Measurements from ENCODE around the gene SPNS3.

The SPNS3 gene

DNA sequence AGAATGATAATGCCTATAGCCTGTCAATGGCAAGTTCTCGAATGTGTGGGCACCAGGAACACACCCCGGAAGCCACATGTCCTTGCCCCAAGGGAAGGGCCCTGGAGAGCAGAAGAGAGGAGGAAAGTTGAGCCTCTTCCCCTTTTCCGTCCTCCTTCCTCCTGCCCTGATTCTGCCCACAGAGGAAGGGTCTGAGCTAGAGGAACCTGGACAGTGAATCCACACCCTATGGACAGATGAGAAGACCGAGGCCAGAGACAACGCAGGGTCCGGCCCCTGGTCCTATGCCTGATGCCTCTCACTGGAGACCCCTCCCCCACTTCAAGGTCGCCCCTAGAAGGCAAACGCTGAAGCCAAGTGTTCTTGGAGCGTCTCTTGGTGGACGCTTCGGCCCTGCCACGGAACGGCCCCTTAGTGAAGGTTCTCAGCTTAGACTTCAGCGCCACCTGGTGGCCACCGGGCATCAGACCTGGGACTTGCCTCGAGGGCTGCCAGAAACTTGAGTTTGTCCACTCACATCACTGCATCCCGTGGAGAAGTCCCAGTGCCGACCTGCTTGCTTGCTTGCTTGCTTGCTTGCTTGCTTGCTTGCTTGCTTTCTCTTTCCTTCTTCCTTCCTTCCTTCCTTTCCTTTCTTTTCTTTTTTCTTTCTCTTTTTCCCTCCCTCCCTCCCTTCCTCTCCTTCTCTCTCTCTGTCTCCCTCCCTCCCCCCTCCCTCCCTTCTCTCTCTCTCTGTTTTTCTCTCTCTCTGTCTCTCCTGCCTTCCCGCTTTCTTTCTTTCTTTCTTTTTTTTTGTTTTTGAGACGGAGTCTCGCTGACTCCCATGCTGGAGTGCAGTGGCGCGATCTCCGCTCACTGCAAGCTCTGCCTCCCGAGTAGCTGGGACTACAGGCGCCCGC is 20.6 kb upstream of the SPNS3 start:
- H3K27me3 Mint-ChIP-seq: no peaks in the 10 kb centered on the region
- peaks cover 4% of the 10 kb centered on the region for H3K4me1 Mint-ChIP-seq
- DNase-seq (peak; percentile 95), ATAC-seq (peak; percentile 98)
- H3K27ac Mint-ChIP-seq: no peak overlapping the region
- no peaks in the 10 kb centered on the region for H3K36me3 Mint-ChIP-seq (ENCODE audit: low read depth)
- H3K4me3 Mint-ChIP-seq: peak overlapping the region; percentile 49
- no peaks in the 10 kb centered on the region for H3K9me3 Mint-ChIP-seq

DNA sequence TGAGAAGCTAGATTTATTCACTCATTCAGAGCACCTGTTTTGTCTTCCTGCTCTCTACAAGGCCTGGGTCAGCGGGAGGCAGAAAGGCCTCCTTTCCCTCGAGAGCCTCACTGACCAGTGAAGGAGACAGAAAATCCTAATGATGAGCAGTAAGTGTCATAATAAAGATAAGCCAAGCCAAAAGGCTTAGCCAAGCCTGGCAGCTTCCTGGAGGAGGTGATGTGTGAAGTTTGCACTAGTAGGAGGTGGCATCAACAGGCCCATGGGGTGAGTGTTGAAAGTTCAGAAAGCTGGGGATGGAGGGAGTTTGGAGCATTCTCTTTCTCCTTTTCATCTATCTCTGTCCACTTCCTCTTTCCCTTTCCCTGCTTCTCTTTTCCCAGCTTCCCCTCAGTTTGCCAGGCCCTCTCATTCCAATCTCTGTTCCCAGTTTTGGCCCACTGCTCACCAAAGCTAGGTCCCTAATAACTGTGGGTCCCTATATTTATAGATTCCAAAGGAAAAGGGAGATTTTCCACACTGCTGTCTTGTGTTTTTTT is 16.5 kb upstream of the SPNS3 start:
- H3K4me3 Mint-ChIP-seq: no peak overlapping the region
- peaks cover 7% of the 10 kb centered on the region for H3K4me1 Mint-ChIP-seq

DNA sequence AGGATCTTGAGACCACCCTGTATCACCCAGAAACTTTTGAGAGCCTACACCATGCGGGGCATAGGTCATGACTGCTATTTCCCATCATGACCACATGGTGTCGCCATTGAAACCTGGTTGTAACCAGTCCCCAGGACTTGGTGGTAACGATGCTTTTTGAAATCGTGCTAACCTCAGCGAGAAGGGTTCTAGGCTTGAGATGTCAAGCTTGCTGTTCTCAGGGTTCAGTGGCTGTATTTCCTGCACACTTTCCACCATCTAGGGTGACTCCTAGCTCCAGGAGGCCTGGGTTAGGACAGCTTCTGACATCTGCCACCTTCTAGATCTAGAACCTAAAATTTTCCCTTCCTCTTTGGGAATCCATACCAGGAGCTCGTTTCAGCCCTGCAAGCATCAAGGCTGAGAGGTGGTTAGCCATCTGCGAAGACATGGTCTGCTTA is 13.0 kb upstream of the SPNS3 start:
- H3K4me3 Mint-ChIP-seq: no peak overlapping the region
- ATAC-seq (peak; percentile 94), DNase-seq (peak; percentile 55)
- no peaks in the 10 kb centered on the region for H3K36me3 Mint-ChIP-seq (ENCODE audit: low read depth)
- no peaks in the 10 kb centered on the region for H3K9me3 Mint-ChIP-seq
- H3K4me1 Mint-ChIP-seq: peaks cover 3% of the 10 kb centered on the region
- no peak overlapping the region for H3K27ac Mint-ChIP-seq
- peaks cover 1% of the 10 kb centered on the region for H3K27me3 Mint-ChIP-seq

More for the DNA sequence above, 16.5 kb upstream of the SPNS3 start:
- DNase-seq (no peak), ATAC-seq (no peak)
- no peak overlapping the region for H3K27ac Mint-ChIP-seq
- peaks cover 1% of the 10 kb centered on the region for H3K27me3 Mint-ChIP-seq
- no peaks in the 10 kb centered on the region for H3K36me3 Mint-ChIP-seq (ENCODE audit: low read depth)
- no peaks in the 10 kb centered on the region for H3K9me3 Mint-ChIP-seq

DNA sequence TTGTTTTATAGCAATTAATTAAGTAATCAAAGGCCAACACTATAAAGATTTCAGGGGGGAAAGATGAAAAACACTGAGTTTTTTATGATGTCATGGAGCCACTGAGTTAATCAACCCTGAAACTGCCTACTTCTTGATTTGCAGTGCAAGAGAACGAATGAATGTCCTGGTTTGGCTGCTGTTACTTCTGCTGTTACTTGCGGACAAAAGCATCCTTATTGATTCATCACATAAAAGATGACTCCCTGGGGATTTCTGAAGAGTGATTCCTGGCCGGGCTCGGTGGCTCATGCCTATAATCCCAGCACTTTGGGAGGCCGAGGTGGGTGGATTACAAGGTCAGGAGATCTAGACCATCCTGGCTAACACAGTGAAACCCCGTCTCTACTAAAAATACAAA is 10.9 kb upstream of the SPNS3 start:
- ATAC-seq: no peak
- H3K36me3 Mint-ChIP-seq (ENCODE audit: low read depth): no peaks in the 10 kb centered on the region
- no peak overlapping the region for H3K27ac Mint-ChIP-seq
- peaks cover 3% of the 10 kb centered on the region for H3K4me1 Mint-ChIP-seq
- no peak for DNase-seq
- no peaks in the 10 kb centered on the region for H3K9me3 Mint-ChIP-seq
- H3K4me3 Mint-ChIP-seq: no peak overlapping the region
- peaks cover 1% of the 10 kb centered on the region for H3K27me3 Mint-ChIP-seq

DNA sequence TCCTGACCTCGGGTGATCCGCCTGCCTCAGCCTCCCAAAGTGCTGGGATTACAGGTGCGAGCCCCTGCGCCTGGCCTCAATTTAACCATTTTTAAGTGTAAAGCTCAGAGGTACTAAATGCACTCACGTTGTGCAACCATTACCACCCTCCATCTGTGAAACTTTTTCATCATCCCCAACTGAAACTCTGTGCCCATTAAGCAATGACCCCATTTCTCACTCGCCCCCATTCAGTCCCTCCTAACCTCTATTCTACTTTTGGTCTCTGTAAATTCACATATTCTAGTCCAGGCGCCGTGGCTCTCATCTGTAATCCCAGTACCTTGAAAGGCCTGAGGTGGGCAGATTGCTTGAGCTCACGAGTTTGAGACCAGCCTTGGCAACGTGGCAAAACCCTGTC is 8.3 kb upstream of the SPNS3 start:
- Mint-ChIP-seq H3K27me3 (peaks cover 1% of the 10 kb centered on the region), H3K4me3 (no peak overlapping the region), H3K9me3 (no peaks in the 10 kb centered on the region), H3K36me3 (ENCODE audit: low read depth) (no peaks in the 10 kb centered on the region), H3K4me1 (peaks cover 3% of the 10 kb centered on the region), H3K27ac (no peak overlapping the region)
- DNase-seq (no peak), ATAC-seq (no peak)

DNA sequence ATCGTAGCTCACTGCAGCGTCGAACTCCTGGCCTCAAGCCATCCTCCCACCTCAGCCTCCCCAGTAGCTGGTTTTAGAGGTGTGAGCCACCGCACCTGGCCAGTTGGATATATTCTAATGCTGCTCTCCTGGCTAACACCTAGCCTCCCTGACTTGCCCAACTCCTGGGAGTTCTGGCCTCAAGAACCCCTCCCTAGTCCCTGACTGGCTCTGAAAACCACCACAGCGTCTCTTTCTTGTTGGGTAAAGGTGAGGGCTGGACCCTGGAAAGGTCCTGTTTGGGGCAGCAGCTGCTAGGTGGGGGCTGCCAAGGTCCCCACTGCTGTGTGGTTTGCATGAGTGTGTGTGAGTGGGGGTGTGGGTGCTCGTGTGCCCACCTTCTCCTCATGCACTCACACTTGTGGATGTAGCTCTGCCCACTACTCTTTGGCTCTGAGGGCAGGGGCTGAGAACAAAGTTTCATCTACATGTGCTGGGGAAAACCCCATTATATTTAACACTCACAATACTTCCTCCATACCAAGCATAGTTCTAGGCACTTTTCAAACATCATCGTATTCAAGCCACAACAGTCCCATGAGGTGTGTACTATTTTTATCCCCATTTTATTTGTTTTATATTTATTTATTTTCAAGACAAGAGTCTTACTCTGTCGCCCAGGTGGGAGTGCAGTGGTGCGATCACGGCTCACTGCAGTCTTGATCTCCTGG is 7.1 kb upstream of the SPNS3 start:
- Mint-ChIP-seq H3K27ac (no peak overlapping the region), H3K36me3 (ENCODE audit: low read depth) (no peaks in the 10 kb centered on the region), H3K4me1 (no peaks in the 10 kb centered on the region), H3K27me3 (peaks cover 1% of the 10 kb centered on the region), H3K4me3 (no peak overlapping the region), H3K9me3 (no peaks in the 10 kb centered on the region)
- DNase-seq (no peak), ATAC-seq (no peak)

DNA sequence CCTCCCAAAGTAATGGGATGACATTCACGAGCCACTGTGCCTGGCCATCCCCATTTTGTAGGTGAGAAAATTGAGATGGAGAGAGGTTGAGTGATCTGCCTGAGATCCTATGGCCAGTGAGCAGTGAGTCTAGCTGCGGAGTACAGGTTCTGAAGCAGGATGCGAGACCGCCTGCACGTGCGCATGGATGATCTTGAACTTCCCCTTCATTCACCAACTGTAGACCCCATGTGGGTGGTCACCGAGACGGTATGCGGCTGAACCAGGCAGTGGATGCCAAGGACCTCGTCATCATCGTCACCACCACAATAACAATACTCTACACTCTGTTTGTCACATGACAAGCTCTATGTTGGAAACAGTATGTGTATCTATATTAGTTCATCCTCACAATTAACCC is 6.2 kb upstream of the SPNS3 start:
- no peak for ATAC-seq

DNA sequence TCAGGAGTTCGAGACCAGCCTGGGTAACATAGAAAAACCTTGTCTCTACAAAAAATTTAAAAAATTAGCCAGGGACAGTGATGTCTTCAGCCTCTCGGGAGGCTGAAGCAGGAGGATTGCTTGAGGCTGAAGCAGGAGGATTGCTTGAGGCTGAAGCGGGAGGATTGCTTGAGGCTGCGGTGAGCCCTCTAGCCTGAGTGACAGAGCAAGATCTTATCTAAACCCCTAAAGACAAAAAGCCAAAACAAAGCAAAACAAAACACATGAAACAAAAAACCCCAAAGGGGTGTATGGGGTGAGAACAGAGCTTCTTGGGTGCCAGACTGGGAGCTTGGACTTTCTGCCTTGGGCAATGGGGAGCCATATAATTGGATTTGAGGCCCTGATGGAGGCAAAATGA is 2.6 kb downstream of the SPNS3 start:
- ATAC-seq: no peak
- Mint-ChIP-seq H3K27ac (no peak overlapping the region), H3K4me3 (peak overlapping the region; percentile 31), H3K9me3 (no peaks in the 10 kb centered on the region), H3K4me1 (peaks cover 34% of the 10 kb centered on the region), H3K36me3 (ENCODE audit: low read depth) (peaks cover 2% of the 10 kb centered on the region), H3K27me3 (no peaks in the 10 kb centered on the region)
- DNase-seq: no peak

More for the DNA sequence above, 6.2 kb upstream of the SPNS3 start:
- Mint-ChIP-seq H3K27ac (no peak overlapping the region), H3K4me3 (no peak overlapping the region), H3K36me3 (ENCODE audit: low read depth) (no peaks in the 10 kb centered on the region), H3K9me3 (no peaks in the 10 kb centered on the region), H3K4me1 (no peaks in the 10 kb centered on the region), H3K27me3 (no peaks in the 10 kb centered on the region)
- DNase-seq: no peak

DNA sequence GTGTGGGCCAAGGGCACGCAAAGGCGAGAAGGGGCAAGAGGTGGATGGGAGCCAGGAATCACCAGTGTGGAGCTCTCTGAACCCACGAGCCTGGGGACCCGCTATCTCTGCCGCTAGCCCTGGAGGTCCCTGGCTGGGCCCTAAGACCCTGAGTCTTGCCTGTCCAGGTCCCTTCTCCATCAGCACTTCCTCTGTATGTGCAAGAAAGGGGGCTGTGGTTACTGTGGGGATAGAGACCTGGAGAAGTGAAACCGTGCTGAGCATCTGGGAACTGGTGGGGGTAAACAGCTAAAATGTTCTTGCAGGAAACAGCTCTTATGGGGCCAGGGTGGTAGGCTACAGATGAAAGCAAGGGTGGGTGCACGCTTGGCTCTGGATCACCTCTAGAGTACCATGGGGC is 3.1 kb downstream of the SPNS3 start:
- ATAC-seq (no peak), DNase-seq (no peak)
- Mint-ChIP-seq H3K27ac (no peak overlapping the region), H3K27me3 (no peaks in the 10 kb centered on the region), H3K9me3 (no peaks in the 10 kb centered on the region), H3K4me1 (peaks cover 39% of the 10 kb centered on the region), H3K36me3 (ENCODE audit: low read depth) (peaks cover 2% of the 10 kb centered on the region), H3K4me3 (peak overlapping the region; percentile 31)

DNA sequence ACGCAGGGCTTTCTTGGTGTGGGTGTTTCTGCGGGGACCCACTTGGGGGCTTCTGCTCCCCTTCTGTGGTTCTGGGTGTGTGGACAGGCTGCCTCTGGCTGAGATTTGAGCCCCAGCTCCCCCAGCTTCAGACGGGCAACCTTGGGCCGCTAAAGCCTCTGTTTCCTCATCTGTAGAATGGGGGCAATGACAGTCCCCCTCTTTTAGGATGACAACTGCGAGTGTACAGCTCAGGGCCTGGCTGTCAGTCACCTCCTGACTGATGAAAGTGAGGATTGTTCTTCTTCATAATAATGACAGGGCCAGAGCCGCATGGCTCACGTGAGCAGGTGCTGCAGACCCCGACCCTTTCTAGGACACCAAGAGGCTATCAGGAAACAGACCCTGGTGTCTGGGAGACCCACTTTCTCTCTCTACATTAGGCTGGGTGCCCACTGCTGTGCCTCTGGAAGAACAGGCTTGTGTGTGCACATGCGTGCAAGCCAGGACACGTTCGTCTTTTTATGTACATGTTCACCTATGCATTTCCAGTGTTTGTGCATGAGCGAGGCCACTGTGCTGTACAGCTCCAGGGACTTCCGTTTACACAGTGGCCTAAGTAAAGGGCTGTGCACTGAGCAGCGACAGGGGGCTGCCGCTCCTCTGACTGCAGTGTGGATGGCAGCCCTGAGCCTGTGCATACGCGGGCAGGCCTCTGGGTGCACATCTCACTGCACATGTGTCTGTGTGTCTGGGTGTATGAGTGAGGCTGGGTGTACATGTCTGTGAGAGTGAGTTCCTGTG is 4.6 kb downstream of the SPNS3 start:
- no peak for ATAC-seq
- DNase-seq: no peak
- Mint-ChIP-seq H3K27me3 (no peaks in the 10 kb centered on the region), H3K4me3 (no peak overlapping the region), H3K9me3 (no peaks in the 10 kb centered on the region), H3K4me1 (peaks cover 34% of the 10 kb centered on the region), H3K27ac (peak overlapping the region; percentile 9), H3K36me3 (ENCODE audit: low read depth) (peaks cover 3% of the 10 kb centered on the region)

DNA sequence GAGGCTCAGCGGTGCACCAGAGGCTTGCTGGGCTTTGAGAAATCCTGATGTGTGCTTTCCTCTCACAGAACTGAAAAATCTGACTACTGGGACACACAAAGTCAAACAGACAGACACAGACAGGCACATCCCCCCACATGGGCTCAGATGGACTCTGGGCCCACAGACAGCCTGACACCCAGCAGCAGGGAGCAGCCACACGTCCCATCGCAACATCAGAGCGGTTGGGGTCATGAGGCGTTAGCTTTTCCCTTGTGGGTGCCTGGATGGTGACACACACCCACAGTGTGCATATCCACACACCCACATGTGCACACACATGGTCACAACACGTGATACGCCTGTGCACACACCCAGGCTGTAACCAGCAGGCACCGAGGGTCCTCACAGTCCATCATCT is 6.3 kb downstream of the SPNS3 start:
- ATAC-seq (no peak), DNase-seq (no peak)
- H3K4me1 Mint-ChIP-seq: peaks cover 26% of the 10 kb centered on the region

DNA sequence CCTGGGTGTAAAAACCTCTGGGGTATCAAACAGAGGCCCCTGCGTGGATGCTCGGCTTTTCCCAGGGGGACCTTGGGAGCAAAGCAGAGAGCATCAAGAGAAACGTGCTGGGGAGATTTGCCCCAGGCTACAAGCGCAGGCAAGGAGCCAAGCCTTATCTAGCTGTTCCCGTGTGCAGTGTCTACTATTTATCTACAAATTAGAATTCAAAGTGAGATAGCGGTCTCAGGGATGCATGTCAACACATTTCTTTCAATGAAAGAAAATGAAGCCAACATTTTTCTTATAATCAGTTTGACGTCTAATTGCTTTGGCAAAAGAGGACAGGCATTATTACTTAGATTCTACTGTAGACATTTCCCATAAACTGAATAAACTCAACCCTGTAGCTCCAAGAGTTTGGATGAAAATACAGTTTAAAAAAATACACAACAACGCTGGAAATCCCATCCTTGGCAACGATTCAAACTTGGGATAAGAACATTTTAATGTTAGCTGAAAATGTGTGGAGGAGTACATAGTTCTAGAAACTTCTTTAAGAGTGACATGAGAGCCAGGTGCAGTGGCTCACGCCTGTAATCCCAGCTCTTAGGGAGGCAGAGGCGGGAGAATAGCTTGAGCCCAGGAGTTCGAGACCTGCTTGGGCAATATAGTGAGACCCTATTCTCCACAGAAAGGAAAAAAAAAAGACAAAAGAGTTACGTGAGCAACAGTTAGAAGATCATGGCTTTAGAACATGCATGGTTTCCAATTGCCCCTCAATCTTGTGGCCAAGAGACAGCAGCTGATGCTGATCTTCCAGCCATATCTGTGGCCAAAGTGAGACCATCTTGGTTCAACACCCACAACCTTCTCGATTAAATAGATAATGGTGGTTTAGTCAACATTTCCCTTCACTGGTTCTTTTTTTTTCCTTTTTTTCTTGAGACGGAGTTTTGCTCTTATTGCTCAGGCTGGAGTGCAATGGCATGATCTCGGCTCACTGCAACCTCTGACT is 7.2 kb downstream of the SPNS3 start:
- Mint-ChIP-seq H3K27me3 (no peaks in the 10 kb centered on the region), H3K27ac (peak overlapping the region; percentile 18), H3K36me3 (ENCODE audit: low read depth) (peaks cover 1% of the 10 kb centered on the region), H3K4me1 (peaks cover 20% of the 10 kb centered on the region), H3K4me3 (no peak overlapping the region), H3K9me3 (no peaks in the 10 kb centered on the region)
- ATAC-seq: peak; percentile 16
- DNase-seq: no peak

More for the DNA sequence above, 6.3 kb downstream of the SPNS3 start:
- Mint-ChIP-seq H3K27me3 (no peaks in the 10 kb centered on the region), H3K36me3 (ENCODE audit: low read depth) (peaks cover 3% of the 10 kb centered on the region), H3K9me3 (no peaks in the 10 kb centered on the region), H3K4me3 (no peak overlapping the region), H3K27ac (no peak overlapping the region)

DNA sequence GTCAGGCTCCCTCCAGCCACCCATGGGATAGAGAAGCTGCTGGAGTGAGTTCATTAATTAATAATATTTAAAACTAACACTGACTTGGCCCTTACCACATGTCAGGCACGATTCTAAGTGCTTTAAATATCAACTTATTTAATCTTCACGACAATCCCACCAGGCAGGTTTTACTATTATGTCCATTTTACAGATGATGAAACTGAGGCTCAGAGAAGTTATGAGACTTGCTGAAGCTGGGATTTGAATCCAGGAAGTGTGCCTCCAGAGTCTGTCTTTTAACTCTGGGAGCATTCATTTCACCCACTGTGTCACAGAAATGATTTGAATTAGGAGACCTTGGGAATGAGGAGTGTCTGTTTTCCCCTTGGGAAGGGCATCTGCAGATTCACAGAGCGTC is 8.8 kb downstream of the SPNS3 start:
- Mint-ChIP-seq H3K27me3 (no peaks in the 10 kb centered on the region), H3K4me3 (no peak overlapping the region), H3K27ac (no peak overlapping the region), H3K4me1 (peaks cover 8% of the 10 kb centered on the region), H3K36me3 (ENCODE audit: low read depth) (peaks cover 1% of the 10 kb centered on the region), H3K9me3 (no peaks in the 10 kb centered on the region)
- DNase-seq (no peak), ATAC-seq (no peak)

Measured in activated naive CD8-positive, alpha-beta T cell treated with anti-CD3 and anti-CD28 coated beads, Interleukin-2, amount 50 U/mL, for 24 hours (primary cell).